AML-193 (cell line): ENCODE results near the gene SSR3.

ENCODE experiments used
- DNase-seq, 2 experiments: peaks; one replicate each; lab custom pipeline; 2025; lab: John Stamatoyannopoulos, UW

Gene SSR3

GRCh38 chr3:156536524-156537316 is 18.2 kb downstream of the SSR3 start:
- DNase-seq = no peak

GRCh38 chr3:156535798-156536197 is 19.1 kb downstream of the SSR3 start:
- DNase-seq = no peak

GRCh38 chr3:156535162-156535627 is 19.7 kb downstream of the SSR3 start:
- peak; percentile 54 to 56 for DNase-seq

DNA sequence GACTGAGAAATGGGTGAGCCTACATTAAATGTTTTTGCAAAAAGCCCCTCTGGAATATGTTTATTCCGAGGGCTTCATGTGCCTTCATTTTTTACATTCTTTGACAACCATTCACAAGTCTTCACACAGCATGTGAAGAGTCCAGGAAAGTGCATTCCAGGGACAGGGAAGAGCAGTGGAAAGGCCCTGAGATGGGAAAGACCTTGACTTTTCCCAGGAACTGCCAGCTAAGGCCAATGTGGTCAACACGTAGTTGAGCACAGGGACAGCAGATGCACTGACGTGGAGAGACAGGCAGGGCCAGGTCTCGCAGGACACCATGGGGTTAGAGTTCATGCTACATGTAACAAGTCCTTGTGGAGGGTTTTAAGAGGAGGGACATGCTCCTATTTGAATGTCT is 21.7 kb downstream of the SSR3 start:
- DNase-seq = no peak

GRCh38 chr3:156532730-156533129 is 22.2 kb downstream of the SSR3 start:
- DNase-seq = no peak

DNA sequence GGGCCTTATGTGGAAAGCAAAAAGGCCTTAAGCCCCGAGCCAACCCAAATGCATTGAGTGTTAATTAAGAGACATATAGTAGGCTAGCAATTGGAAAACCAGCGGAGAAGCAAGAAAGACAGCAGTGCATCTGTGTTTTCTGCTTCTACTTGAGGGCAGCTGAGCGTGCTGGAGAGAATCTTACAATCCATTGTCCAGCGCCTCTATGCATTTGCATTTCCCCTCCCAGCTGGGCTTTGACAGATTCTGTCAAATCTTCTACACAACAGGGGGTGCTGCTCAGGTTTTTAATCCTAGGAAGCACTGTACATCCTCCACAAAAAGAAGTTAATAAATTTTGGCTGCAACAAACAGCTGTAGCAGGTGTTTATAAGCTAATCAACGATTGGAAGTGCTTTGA is 23.9 kb downstream of the SSR3 start:
- DNase-seq = no peak

DNA sequence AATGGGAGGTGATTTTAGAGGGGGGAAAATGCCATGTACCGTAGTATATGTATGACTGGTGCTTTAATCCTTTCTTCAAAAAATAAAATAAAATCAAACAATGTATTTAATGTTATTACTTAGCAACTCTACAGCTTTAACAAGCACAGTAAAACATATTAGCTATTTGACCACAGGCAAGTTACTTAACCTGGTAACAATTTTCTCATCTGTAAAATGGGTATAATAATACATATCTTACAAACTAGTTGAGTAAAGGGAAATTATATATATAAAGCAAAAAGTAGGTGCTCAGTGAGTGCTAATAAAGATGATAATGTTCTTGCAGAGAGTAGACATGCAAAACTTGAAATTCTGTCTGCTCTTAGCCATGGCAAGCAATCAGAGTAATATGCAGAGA is 27.9 kb downstream of the SSR3 start:
- DNase-seq = no peak

DNA sequence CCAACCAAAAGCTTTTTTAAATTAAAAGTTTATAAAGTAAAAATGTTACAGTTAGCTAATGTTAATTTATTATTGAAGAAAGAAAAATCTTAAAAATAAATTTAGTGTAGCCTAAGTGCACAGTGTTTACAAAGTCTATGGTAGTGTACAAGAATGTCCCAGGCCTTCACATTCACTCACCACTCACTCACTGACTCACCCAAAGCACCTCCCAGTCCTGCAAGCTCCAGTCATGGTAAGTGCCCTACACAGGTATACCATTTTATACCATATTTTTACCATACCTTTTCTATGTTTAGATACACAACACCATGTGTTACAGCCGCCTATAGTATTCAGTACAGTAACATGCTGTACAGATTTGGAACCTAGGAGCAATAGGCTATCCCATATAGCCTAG is 29.1 kb downstream of the SSR3 start:
- no peak for DNase-seq

- DNase-seq = no peak
Observed at GRCh38 chr3:156522673-156523072, 32.2 kb downstream of the SSR3 start.

- no peak for DNase-seq
Observed at GRCh38 chr3:156519758-156520162, 35.2 kb downstream of the SSR3 start.

- no peak for DNase-seq
Observed at GRCh38 chr3:156518726-156519125, 36.2 kb downstream of the SSR3 start.

DNA sequence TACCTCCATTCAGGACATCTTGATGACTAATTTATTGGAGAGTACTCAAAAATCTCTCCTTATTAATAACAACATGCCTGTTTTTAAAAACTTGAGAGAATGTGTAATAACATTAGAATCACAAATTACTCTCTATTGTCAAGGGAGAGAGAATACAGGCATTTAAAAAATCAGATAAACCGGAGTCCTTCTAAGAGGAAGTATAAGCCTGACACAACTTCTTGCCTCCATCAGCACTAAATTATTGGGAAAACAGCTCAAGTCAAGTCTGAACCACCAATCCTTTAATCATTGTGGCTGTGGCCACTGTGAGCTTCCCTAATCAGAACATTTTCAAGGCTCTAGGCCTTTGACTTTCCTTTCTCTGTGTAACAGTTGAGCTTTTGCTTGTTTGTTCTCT is 38.0 kb downstream of the SSR3 start:
- no peak for DNase-seq

GRCh38 chr3:156516284-156516683 is 38.6 kb downstream of the SSR3 start:
- DNase-seq = no peak

DNA sequence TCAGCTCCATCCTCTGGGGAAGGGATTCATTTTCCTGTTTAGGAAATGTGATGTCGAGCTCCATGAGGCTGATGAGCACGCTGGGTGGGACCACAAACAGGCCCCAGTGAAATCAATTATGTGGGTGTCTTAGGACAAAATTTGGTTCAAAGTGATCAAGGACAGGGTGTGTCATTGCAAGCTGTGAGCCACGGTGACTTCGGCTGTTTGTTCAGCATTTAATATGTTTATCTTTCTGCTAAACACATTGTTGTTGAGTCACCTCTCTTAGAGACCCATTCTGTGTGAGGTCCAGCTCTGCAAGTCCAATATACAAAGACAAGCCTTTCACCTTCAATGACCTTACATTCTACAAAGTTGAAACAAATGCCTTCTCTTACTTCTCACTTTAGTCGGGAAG is 41.3 kb downstream of the SSR3 start:
- no peak for DNase-seq

DNA sequence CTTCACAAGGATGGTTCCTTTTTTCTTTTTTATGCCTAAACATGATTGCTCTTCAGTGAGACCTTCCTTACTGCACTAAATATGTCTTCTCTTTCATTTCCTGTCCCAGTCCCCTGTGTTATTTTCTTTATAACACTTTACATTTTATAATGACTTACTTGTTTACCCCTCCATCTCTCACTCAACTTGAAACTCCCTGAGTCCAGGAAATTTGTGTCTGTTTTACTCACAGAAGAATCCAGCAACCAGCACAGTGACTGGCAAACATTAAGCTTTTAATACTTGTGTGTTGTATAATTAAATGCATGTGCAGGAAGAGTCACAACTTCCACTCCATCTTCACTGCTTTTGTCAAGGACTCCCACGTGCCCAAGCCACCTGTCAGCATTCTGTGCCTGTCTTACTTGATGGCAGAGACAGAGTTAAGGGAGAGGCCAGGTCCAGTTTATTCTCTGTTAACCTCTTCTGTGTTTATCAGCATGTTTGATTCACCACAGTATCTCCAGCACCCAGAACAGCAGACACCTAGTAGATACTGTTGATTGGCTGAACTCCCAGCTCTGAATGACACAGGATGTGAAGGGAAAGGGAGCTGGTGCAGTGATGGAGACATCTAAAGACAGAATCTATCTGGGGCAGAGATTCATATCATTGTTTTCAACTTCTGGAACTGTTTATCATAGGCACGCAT is 42.8 kb downstream of the SSR3 start:
- DNase-seq = no peak

GRCh38 chr3:156509189-156510174 is 45.4 kb downstream of the SSR3 start:
- peak; percentile 59 to 68 for DNase-seq

DNA sequence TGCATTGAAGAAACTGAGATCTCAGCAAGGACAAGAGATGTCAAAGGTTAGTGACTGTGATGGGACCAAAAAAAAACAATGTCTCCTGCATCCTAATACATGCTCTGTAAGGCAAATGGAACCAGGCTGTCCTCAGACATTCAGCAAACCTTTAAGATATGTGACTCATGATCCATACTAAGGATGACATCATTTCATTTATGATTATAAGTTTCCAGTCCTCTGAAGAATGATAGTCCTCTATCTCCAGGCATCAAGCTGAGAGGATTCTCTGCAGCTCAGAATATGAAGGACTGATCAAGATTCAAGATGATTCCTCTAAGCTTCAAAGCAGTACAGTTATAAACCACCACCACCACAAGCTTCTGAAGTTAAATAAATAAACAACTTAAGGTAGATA is 47.6 kb downstream of the SSR3 start:
- no peak for DNase-seq

DNA sequence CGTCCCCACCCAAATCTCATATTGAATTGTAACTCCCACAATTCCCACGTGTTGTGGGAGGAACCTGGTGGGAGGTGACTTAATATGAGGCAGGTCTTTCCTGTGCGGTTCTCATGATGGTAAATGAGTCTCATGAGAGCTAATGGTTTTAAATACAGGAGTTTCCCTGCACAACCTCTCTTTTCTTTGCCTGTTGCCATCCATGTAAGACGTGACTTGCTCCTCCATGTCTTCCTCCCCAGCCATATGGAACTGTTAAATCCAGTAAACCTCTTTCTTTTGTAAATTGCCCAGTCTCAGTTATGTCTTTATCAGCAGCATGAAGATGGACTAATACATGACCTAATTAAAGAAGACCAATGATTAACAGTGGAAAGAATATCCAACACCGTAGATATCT is 56.6 kb downstream of the SSR3 start:
- DNase-seq = no peak

DNA sequence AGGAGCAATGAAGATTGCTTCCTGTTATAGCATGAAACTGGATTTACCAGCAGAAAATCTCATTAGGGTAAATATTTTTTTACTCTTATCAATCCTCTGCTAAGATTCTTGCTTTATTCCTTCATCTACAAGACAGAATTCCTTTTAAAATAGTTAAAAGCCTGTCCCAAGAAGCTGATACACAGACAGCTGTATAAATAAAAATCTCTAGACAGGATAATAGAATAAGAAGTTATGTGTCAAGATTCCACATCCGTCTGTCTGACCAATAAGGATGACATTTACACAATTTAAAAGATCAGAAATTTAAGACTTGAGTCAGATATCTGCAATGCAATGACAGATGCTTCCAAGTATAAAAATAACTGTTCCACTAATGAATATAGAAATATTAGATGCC is 57.6 kb downstream of the SSR3 start:
- DNase-seq = no peak

DNA sequence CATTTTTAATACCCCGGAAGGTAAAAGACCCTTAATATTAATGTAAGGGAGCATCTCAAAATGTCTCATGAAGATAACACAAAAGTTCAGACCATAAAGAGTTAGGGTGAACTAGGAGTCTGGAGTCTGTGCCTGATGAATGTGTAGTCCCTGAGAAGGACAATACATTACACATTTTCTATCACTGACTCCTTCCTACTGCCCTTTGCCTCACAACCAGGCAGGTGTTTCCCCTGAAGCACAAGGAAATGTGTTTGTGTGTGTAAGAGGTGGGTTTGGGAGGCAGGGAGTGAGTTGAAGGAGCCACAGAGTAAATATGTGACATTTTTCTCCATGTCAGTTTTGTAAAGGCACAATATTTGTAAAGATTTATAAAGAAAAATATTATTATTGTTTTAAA is 59.1 kb downstream of the SSR3 start:
- DNase-seq = no peak

- DNase-seq = no peak
Observed at GRCh38 chr3:156493887-156494286, 61.0 kb downstream of the SSR3 start.

DNA sequence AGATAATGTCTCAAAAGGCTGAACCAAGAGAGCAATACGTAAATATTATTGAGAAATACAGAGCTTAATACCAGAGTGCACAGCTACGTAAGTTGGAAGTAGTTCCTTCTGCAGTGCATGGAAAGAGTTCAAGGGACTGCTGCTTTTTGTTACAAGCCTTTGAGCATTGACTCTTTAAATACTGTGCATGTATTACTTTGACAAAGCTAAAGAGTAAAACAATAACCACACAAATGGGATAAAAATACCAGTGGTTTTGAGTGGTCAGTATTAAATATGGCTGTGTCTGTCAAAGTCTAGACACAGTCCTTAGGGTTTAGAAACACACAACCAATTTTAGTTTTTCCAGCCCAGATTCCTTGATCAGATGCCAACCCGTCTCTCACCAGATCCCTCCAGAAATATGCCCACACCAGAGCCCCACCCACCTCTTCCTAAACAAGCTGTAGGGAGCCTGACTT is 62.1 kb downstream of the SSR3 start:
- no peak for DNase-seq
